Stomach (tissue), 9 donors: Measurements from ENCODE around the gene EPOP. TPM values are rescaled to one million over a fixed set of nuclear protein-coding genes. Genes with fewer than 3 reads are reported as not detected.

Source experiments
- DNase-seq, 2 donors: peaks; one replicate each; pipeline versions ENCODE4 v3.0.0 to v3.0.0-alpha.2; 2013 to 2019
- H3K27ac ChIP-seq, 5 donors: fragments of 200-600 bp in 4 of 5; sonication (generic) in 4 of 5; one replicate each; pipeline ENCODE4 v1.5.1; 2013 to 2019; ENCODE audit warnings: mild to moderate bottlenecking in 1 of 5, moderate library complexity in 1 of 5
- H3K27me3 ChIP-seq, 3 donors: fragments of 200-600 bp; sonication (generic); one replicate each; pipeline ENCODE4 v1.5.1; 2017 to 2019; ENCODE audit warnings: mixed run types in 1 of 3
- H3K36me3 ChIP-seq, 4 donors: fragments of 200-600 bp; sonication (generic); 1 replicate in 3 of 4; 2 replicates in 1 of 4; pipeline ENCODE4 v1.5.1; 2016 to 2019
- H3K4me1 ChIP-seq, 4 donors: fragments of 200-600 bp; sonication (generic); one replicate each; pipeline ENCODE4 v1.5.1; 2016 to 2019
- H3K4me3 ChIP-seq, 4 donors: fragments of 200-600 bp; sonication (generic) in 3 of 4; one replicate each; pipeline ENCODE4 v1.5.1; 2016 to 2019; ENCODE audit warnings: mild to moderate bottlenecking in 1 of 4
- H3K9me3 ChIP-seq, 4 donors: fragments of 200-600 bp; sonication (generic); one replicate each; pipeline ENCODE4 v1.5.1; 2016 to 2019
- CTCF ChIP-seq, 7 experiments: fragments of 450-650 bp in 4 of 7; fragments of 200-600 bp in 3 of 7; sonication (generic) in 3 of 7; IDR thresholded peaks; one replicate each; pipeline ENCODE4 v1.5.1; 2016 to 2019; ENCODE audit warnings: antibody characterized with exemption in 7 of 7, control low read depth in 2 of 7, mild to moderate bottlenecking in 1 of 7
- EP300 ChIP-seq: sonication (generic); formaldehyde crosslinking; IDR thresholded peaks from one replicate; pipeline ENCODE4 v1.6.1; 2017; ENCODE audit warnings: antibody characterized with exemption
- POLR2A ChIP-seq, 4 donors: fragments of 450-650 bp; IDR thresholded peaks; one replicate each; pipeline ENCODE4 v1.6.1; 2016; ENCODE audit warnings: antibody characterized with exemption in 4 of 4, control low read depth in 2 of 4, mild to moderate bottlenecking in 1 of 4, moderate library complexity in 1 of 4
- POLR2AphosphoS5 ChIP-seq, 3 donors: sonication (generic); formaldehyde crosslinking; IDR thresholded peaks; one replicate each; pipeline ENCODE4 v1.6.1; 2016; ENCODE audit warnings: antibody characterized with exemption in 3 of 3
- WGBS, 5 donors: extraction: QIAGEN DNeasy Blood & Tissue Kit in 3 of 5; methylation state at CpG; one replicate each; pipeline versions ENCODE4 v1.1.5 to v1.1.7; 2013 to 2018; 5-methylcytosine and 5-hydroxymethylcytosine counted together
- intact Hi-C: fragments of 100-400 bp; cut with DNase I; formaldehyde crosslinking; loops from one replicate; pipeline ENCODE4 v1.15.1; 2023; ENCODE audit warnings: low total_unique reads
- polyA plus RNA-seq, 3 donors: library from polyadenylated mRNA; stranded (reverse); fragments of 200-250 nt; gene quantifications; one replicate each; pipeline ENCODE4 v1.2.3, GENCODE V29; 2013
- total RNA-seq, 5 donors: library from RNA; depleted of rRNA; stranded (reverse); fragments of >200 nt; gene quantifications; one replicate each; pipeline versions ENCODE4 v1.1.0 to v1.2.3, GENCODE V29; 2014 to 2016
- donor health status: healthy with polysubstance abuse.
- donor health status: Bipolar disorder and iron deficiency.
- donor health status: healthy.

EPOP gene
- total and polyA plus RNA-seq, 8 donors: under 0.01 to 1.5 (median 0.61) TPM; not detected in 1

- no peaks in the 10 kb centered on the region for H3K27me3 ChIP-seq
- H3K4me3 ChIP-seq: no peak overlapping the region
- H3K9me3 ChIP-seq: no peaks in the 10 kb centered on the region
- intact Hi-C loops: no loop called here
- peaks cover 57 to 89% (median 84%) of the 10 kb centered on the region in 4 donors for H3K36me3 ChIP-seq
- WGBS, 5 donors: 62 to 78% (median 66%) methylated on average over 5 of the region's 5 CpGs
- peaks cover 6 to 68% (median 22%) of the 10 kb centered on the region in 4 donors for H3K4me1 ChIP-seq
- no peak for TF ChIP-seq POLR2A (IDR thresholded peaks at IDR 0.05)
- no peak for TF ChIP-seq POLR2AphosphoS5 (IDR thresholded peaks at IDR 0.05)
- no peak for TF ChIP-seq CTCF (IDR thresholded peaks at IDR 0.05)
- no peak for TF ChIP-seq EP300
- no peak overlapping the region for H3K27ac ChIP-seq
- no peak for DNase-seq
Measured at GRCh38 chr17:38710985-38711384, 36.2 kb upstream of the EPOP start.

- 86 to 90% (median 88%) methylated on average over 3 of the region's 3 CpGs for WGBS, 5 donors
- TF ChIP-seq POLR2A (IDR thresholded peaks at IDR 0.05) (no peak), EP300 (no peak), CTCF (IDR thresholded peaks at IDR 0.05) (no peak), POLR2AphosphoS5 (IDR thresholded peaks at IDR 0.05) (no peak)
- H3K27ac ChIP-seq: no peak overlapping the region
- intact Hi-C loops: no loop called here
- DNase-seq: no peak
- H3K36me3 ChIP-seq: peaks cover 54 to 85% (median 80%) of the 10 kb centered on the region in 4 donors
- H3K27me3 ChIP-seq: no peaks in the 10 kb centered on the region
- H3K9me3 ChIP-seq: no peaks in the 10 kb centered on the region
- H3K4me1 ChIP-seq: peaks cover 6 to 67% (median 22%) of the 10 kb centered on the region in 4 donors
- no peak overlapping the region for H3K4me3 ChIP-seq
Measured at GRCh38 chr17:38710604-38710962, 35.8 kb upstream of the EPOP start.

- no peak overlapping the region for H3K27ac ChIP-seq
- TF ChIP-seq EP300: no peak
- no peak for TF ChIP-seq CTCF (IDR thresholded peaks at IDR 0.05)
- no peak for TF ChIP-seq POLR2AphosphoS5 (IDR thresholded peaks at IDR 0.05)
- TF ChIP-seq POLR2A (IDR thresholded peaks at IDR 0.05): no peak
- H3K9me3 ChIP-seq: no peaks in the 10 kb centered on the region
- H3K4me1 ChIP-seq: peaks cover 6 to 62% (median 22%) of the 10 kb centered on the region in 4 donors
- peaks cover 50 to 80% (median 75%) of the 10 kb centered on the region in 4 donors for H3K36me3 ChIP-seq
- H3K4me3 ChIP-seq: no peak overlapping the region
- intact Hi-C loops: no loop called here
- 67 to 79% (median 71%) methylated on average over 13 of the region's 13 CpGs for whole genome bisulfite sequencing, 5 donors
- no peaks in the 10 kb centered on the region for H3K27me3 ChIP-seq
- no peak for DNase-seq
Measured at GRCh38 chr17:38709864-38710603, 35.3 kb upstream of the EPOP start.

- no peaks in the 10 kb centered on the region for H3K9me3 ChIP-seq
- intact Hi-C loops: no loop called here
- H3K27ac ChIP-seq: no peak overlapping the region
- peaks cover 6 to 60% (median 24%) of the 10 kb centered on the region in 4 donors for H3K4me1 ChIP-seq
- DNase-seq: no peak
- H3K36me3 ChIP-seq: peaks cover 43 to 72% (median 67%) of the 10 kb centered on the region in 4 donors
- 84 to 92% (median 87%) methylated on average over 15 to 18 of the region's 18 CpGs for WGBS, 5 donors
- TF ChIP-seq POLR2A (IDR thresholded peaks at IDR 0.05) (no peak), POLR2AphosphoS5 (IDR thresholded peaks at IDR 0.05) (no peak), EP300 (no peak), CTCF (IDR thresholded peaks at IDR 0.05) (no peak)
- H3K27me3 ChIP-seq: no peaks in the 10 kb centered on the region
- no peak overlapping the region for H3K4me3 ChIP-seq
Measured at GRCh38 chr17:38709104-38709820, 34.5 kb upstream of the EPOP start.
